ENCODE results near the gene ME2.

The ME2 gene

DNA sequence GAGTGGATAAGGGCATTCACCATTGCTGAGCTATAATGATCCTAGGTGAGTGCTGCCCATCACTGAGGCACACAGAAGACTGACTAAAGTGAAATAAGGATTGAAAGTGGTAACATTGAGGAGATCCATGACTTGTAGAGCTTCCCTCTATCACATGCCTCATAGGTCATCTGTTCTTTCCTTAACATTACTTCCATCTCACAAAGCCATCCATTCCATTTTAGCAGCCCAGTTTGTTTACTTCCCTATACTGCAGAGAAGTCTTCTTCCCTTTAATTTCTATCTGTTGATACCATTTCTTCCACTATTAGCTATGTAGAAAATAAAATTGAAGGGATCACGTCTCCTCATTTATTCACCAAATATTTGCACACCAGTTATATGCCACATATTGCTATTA is 32.1 kb downstream of the ME2 start:
- Histone ChIP-seq H3K9me2 (replicated peaks; ENCODE audit: low read depth, low read length) (no peaks in the 10 kb centered on the region), H3F3A (ENCODE audit: low read depth) (no peaks in the 10 kb centered on the region), H3K27me3 (ENCODE audit: insufficient read depth, low read length, poor library complexity, severe bottlenecking) (no peaks in the 10 kb centered on the region), H3K4me1 (ENCODE audit: insufficient read depth, low read length, poor library complexity, severe bottlenecking) (no peaks in the 10 kb centered on the region), H3K79me2 (ENCODE audit: insufficient read depth, low read length) (no peaks in the 10 kb centered on the region), H2AFZ (ENCODE audit: low read length) (no peak overlapping the region), H3K4me2 (ENCODE audit: low read depth, low read length, poor library complexity, severe bottlenecking) (no peak overlapping the region), H3K4me3 (ENCODE audit: low read length, poor library complexity, severe bottlenecking) (no peak overlapping the region), H3K9me3 (ENCODE audit: insufficient read depth, low read depth, low read length) (peaks cover 9% of the 10 kb centered on the region; the same call in 1 of the 2 replicates), H4K20me1 (ENCODE audit: insufficient read depth, low read length, poor library complexity, severe bottlenecking) (no peaks in the 10 kb centered on the region), H3K36me3 (ENCODE audit: insufficient read depth, low read length) (peaks cover 71% of the 10 kb centered on the region), H3K9ac (ENCODE audit: low read depth, low read length, poor library complexity, severe bottlenecking) (no peak overlapping the region)
- TF ChIP-seq EZH2phosphoT487 (IDR thresholded peaks at IDR 0.05; ENCODE audit: borderline replicate concordance), result no peak
- TF ChIP-seq, protein P1, sequence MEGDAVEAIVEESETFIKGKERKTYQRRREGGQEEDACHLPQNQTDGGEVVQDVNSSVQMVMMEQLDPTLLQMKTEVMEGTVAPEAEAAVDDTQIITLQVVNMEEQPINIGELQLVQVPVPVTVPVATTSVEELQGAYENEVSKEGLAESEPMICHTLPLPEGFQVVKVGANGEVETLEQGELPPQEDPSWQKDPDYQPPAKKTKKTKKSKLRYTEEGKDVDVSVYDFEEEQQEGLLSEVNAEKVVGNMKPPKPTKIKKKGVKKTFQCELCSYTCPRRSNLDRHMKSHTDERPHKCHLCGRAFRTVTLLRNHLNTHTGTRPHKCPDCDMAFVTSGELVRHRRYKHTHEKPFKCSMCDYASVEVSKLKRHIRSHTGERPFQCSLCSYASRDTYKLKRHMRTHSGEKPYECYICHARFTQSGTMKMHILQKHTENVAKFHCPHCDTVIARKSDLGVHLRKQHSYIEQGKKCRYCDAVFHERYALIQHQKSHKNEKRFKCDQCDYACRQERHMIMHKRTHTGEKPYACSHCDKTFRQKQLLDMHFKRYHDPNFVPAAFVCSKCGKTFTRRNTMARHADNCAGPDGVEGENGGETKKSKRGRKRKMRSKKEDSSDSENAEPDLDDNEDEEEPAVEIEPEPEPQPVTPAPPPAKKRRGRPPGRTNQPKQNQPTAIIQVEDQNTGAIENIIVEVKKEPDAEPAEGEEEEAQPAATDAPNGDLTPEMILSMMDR (conservative IDR thresholded peaks at IDR 0.05; ENCODE audit: low read length), result no peak

DNA sequence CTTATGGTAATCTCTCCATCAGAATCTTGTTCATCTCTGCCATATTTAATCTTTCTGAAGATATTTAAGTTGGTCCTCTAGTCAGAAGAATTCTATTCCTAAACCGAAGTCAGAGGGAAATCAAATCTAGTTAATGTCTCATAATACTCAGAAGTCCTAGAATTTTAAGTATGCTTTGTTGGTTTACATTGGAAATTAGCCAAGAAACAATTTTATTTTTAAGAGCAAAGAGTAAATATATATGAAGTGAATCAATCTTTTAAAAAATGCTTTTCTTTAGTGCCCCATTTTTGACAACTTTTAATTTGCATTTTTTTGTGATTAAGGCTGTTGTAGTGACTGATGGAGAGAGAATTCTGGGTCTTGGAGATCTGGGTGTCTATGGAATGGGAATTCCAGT is 38.1 kb downstream of the ME2 start:
- no peak overlapping the region for H2AFZ ChIP-seq (ENCODE audit: low read length)
- H3K79me2 ChIP-seq (ENCODE audit: insufficient read depth, low read length), result no peaks in the 10 kb centered on the region
- no peaks in the 10 kb centered on the region for H3K27me3 ChIP-seq (ENCODE audit: insufficient read depth, low read length, poor library complexity, severe bottlenecking)
- no peaks in the 10 kb centered on the region for H3K9me3 ChIP-seq (ENCODE audit: insufficient read depth, low read depth, low read length)
- no peaks in the 10 kb centered on the region for H3K9me2 ChIP-seq (replicated peaks; ENCODE audit: low read depth, low read length)
- no peak overlapping the region for H3K9ac ChIP-seq (ENCODE audit: low read depth, low read length, poor library complexity, severe bottlenecking)
- H4K20me1 ChIP-seq (ENCODE audit: insufficient read depth, low read length, poor library complexity, severe bottlenecking), result no peaks in the 10 kb centered on the region
- peaks cover 63% of the 10 kb centered on the region for H3K36me3 ChIP-seq (ENCODE audit: insufficient read depth, low read length)
- no peak overlapping the region for H3K4me2 ChIP-seq (ENCODE audit: low read depth, low read length, poor library complexity, severe bottlenecking)
- H3F3A ChIP-seq (ENCODE audit: low read depth), result no peaks in the 10 kb centered on the region; the same call in 1 of the 2 replicates
- H3K4me1 ChIP-seq (ENCODE audit: insufficient read depth, low read length, poor library complexity, severe bottlenecking), result no peaks in the 10 kb centered on the region
- no peak for TF ChIP-seq EZH2phosphoT487 (IDR thresholded peaks at IDR 0.05; ENCODE audit: borderline replicate concordance)
- TF ChIP-seq, protein P1 (conservative IDR thresholded peaks at IDR 0.05; ENCODE audit: low read length), result no peak
- no peak overlapping the region for H3K4me3 ChIP-seq (ENCODE audit: low read length, poor library complexity, severe bottlenecking)

DNA sequence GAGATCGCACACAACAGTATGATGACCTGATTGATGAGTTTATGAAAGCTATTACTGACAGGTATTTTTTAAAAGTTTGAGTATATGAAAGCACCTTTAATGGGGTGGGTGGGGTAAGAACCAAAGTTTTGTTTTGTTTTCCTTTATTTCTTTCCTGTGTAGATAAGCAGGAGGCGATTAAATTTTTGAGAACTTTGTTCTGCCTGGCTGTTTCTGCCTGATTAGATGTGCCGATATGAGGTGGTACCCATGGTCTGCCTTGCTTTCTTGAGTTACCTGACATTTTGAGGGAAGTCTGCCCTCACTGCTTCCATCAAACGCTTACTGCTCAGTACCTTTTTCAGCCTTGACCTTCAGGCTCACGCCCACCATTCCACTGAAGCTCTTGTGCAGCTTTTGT is 39.2 kb downstream of the ME2 start:
- no peaks in the 10 kb centered on the region for H3K27me3 ChIP-seq (ENCODE audit: insufficient read depth, low read length, poor library complexity, severe bottlenecking)
- H3K36me3 ChIP-seq (ENCODE audit: insufficient read depth, low read length), result peaks cover 68% of the 10 kb centered on the region
- no peak overlapping the region for H2AFZ ChIP-seq (ENCODE audit: low read length)

More for the DNA sequence above, 39.2 kb downstream of the ME2 start:
- Histone ChIP-seq H3K4me1 (ENCODE audit: insufficient read depth, low read length, poor library complexity, severe bottlenecking) (no peaks in the 10 kb centered on the region), H3K9me3 (ENCODE audit: insufficient read depth, low read depth, low read length) (no peaks in the 10 kb centered on the region), H3F3A (ENCODE audit: low read depth) (no peaks in the 10 kb centered on the region; the same call in 1 of the 2 replicates), H3K9ac (ENCODE audit: low read depth, low read length, poor library complexity, severe bottlenecking) (no peak overlapping the region), H3K4me3 (ENCODE audit: low read length, poor library complexity, severe bottlenecking) (no peak overlapping the region), H3K9me2 (replicated peaks; ENCODE audit: low read depth, low read length) (no peaks in the 10 kb centered on the region), H4K20me1 (ENCODE audit: insufficient read depth, low read length, poor library complexity, severe bottlenecking) (no peaks in the 10 kb centered on the region), H3K4me2 (ENCODE audit: low read depth, low read length, poor library complexity, severe bottlenecking) (no peak overlapping the region), H3K79me2 (ENCODE audit: insufficient read depth, low read length) (no peaks in the 10 kb centered on the region)
- TF ChIP-seq, protein P1 (conservative IDR thresholded peaks at IDR 0.05; ENCODE audit: low read length), result no peak
- no peak for TF ChIP-seq EZH2phosphoT487 (IDR thresholded peaks at IDR 0.05; ENCODE audit: borderline replicate concordance)

Measured in Loucy (cell line).